GM23248 (cell line): ENCODE data around the gene PARD6B. TPM values are rescaled to one million over a fixed set of nuclear protein-coding genes. Genes with fewer than 3 reads are reported as not detected.

Experiments used
- DNase-seq: peaks from one replicate; pipeline ENCODE4 v3.0.0-alpha.2; 2015
- H2AFZ ChIP-seq: fragments of 200-600 bp; sonication (generic); 2 replicates; pipeline ENCODE4 v1.6.1; 2016; ENCODE audit warnings: antibody characterized with exemption
- H3F3A ChIP-seq: fragments of 200-600 bp; sonication (generic); 2 replicates; pipeline ENCODE4 v1.6.1; 2016; ENCODE audit warnings: mild to moderate bottlenecking, antibody characterized with exemption, mixed run types; ENCODE audit not compliant: insufficient read depth
- H3K27ac ChIP-seq: fragments of 200-600 bp; sonication (generic); 2 replicates; pipeline ENCODE4 v1.5.1; 2016; ENCODE audit warnings: mild to moderate bottlenecking
- H3K27me3 ChIP-seq: fragments of 200-600 bp; sonication (generic); replicated peaks from 2 replicates; pipeline ENCODE4 v1.6.1; 2016; ENCODE audit warnings: mild to moderate bottlenecking; ENCODE audit not compliant: insufficient read depth
- H3K36me3 ChIP-seq: fragments of 200-600 bp; sonication (generic); 2 replicates; pipeline ENCODE4 v1.6.1; 2016; ENCODE audit warnings: low read depth, mild to moderate bottlenecking
- H3K4me1 ChIP-seq: fragments of 200-600 bp; sonication (generic); 2 replicates; pipeline ENCODE4 v1.6.1; 2016; ENCODE audit warnings: mild to moderate bottlenecking; ENCODE audit not compliant: insufficient read depth
- H3K4me2 ChIP-seq: fragments of 200-600 bp; sonication (generic); one replicate; pipeline ENCODE4 v1.6.1; 2016; ENCODE audit warnings: mild to moderate bottlenecking; ENCODE audit not compliant: unreplicated experiment
- H3K4me3 ChIP-seq: fragments of 200-600 bp; sonication (generic); 2 replicates; pipeline ENCODE4 v1.5.1; 2016; ENCODE audit warnings: mild to moderate bottlenecking
- H3K79me2 ChIP-seq: fragments of 200-600 bp; sonication (generic); 2 replicates; pipeline ENCODE4 v1.6.1; 2016; ENCODE audit warnings: mild to moderate bottlenecking; ENCODE audit not compliant: insufficient read depth
- H3K9ac ChIP-seq: fragments of 200-600 bp; sonication (generic); 2 replicates; pipeline ENCODE4 v1.6.1; 2016; ENCODE audit warnings: mild to moderate bottlenecking
- H3K9me2 ChIP-seq: fragments of 200-600 bp; sonication (generic); 2 replicates; pipeline ENCODE4 v1.6.1; 2016; ENCODE audit warnings: mixed run types, mild to moderate bottlenecking, moderate library complexity; ENCODE audit not compliant: insufficient read depth
- H3K9me3 ChIP-seq: fragments of 200-600 bp; sonication (generic); one replicate; pipeline ENCODE4 v1.6.1; 2017; ENCODE audit warnings: low read depth
- H4K20me1 ChIP-seq: fragments of 200-600 bp; sonication (generic); 2 replicates; pipeline ENCODE4 v1.6.0; 2016; ENCODE audit not compliant: insufficient read depth
- EZH2 ChIP-seq: fragments of 200-600 bp; sonication (generic); IDR thresholded peaks from 2 replicates; pipeline ENCODE4 v1.6.1; 2018; ENCODE audit warnings: antibody characterized with exemption, mild to moderate bottlenecking; ENCODE audit not compliant: insufficient read depth, poor library complexity, severe bottlenecking
- EZH2phosphoT487 ChIP-seq: fragments of 200-600 bp; sonication (generic); IDR thresholded peaks from 2 replicates; pipeline ENCODE4 v1.6.1; 2018; ENCODE audit warnings: antibody characterized with exemption, moderate library complexity, mild to moderate bottlenecking, low read depth; ENCODE audit not compliant: insufficient read depth
- WGBS, 2 experiments: methylation state at CpG; one replicate each; pipeline ENCODE4 v1.1.6; 2015 to 2017; ENCODE audit warnings: low lambda C conversion rate in 2 of 2, low coverage in 1 of 2; ENCODE audit errors: missing lambda C conversion rate in 2 of 2; 5-methylcytosine and 5-hydroxymethylcytosine counted together
- in situ Hi-C: fragments of 300-500 bp; cut with MboI; formaldehyde crosslinking; loops from 2 replicates; pipeline ENCODE4 v1.15.0; 2020
- polyA plus RNA-seq: library from polyadenylated mRNA; unstranded; fragments of >200 nt; fragmentation: Nextera tagmentation; extraction: Ambion mirVana; gene quantifications from 2 replicates; pipeline ENCODE4 v1.2.1, GENCODE V29; 2016
- total RNA-seq: library from RNA; depleted of rRNA; stranded (reverse); fragments of >200 nt; shearing (Covaris generic); gene quantifications from 2 replicates; pipeline ENCODE4 v1.2.3, GENCODE V29; 2014

Gene PARD6B
- total and polyA plus RNA-seq, 2 experiments from 2014 or later = 0.16 TPM; not detected in 1

- Histone ChIP-seq H3K9ac (no peak overlapping the region), H3K27me3 (no peaks in the 10 kb centered on the region), H3K4me3 (no peak overlapping the region), H3K36me3 (no peaks in the 10 kb centered on the region), H4K20me1 (no peaks in the 10 kb centered on the region), H2AFZ (no peak overlapping the region), H3F3A (no peaks in the 10 kb centered on the region), H3K27ac (no peak overlapping the region), H3K9me3 (no peaks in the 10 kb centered on the region), H3K4me2 (no peak overlapping the region), H3K79me2 (no peaks in the 10 kb centered on the region), H3K9me2 (no peaks in the 10 kb centered on the region), H3K4me1 (peaks cover 10% of the 10 kb centered on the region)
- DNase-seq = no peak
- TF ChIP-seq EZH2 (no peak), EZH2phosphoT487 (no peak)
- in situ Hi-C loops = no loop called here
- 92 to 98% methylated on average over 3 of the region's 3 CpGs for WGBS, 2 experiments
These were observed 15.7 kb upstream of the PARD6B start for GRCh38 chr20:50715694-50716093.

GRCh38 chr20:50716518-50716917 is 14.9 kb upstream of the PARD6B start:
- 79 to 83% methylated on average over 1 of the region's 1 CpG for WGBS, 2 experiments
- no peak for TF ChIP-seq EZH2phosphoT487
- TF ChIP-seq EZH2 = no peak
- Histone ChIP-seq H3K27ac (no peak overlapping the region), H3F3A (no peaks in the 10 kb centered on the region), H3K9me3 (no peaks in the 10 kb centered on the region), H3K4me3 (no peak overlapping the region), H3K4me2 (no peak overlapping the region), H4K20me1 (no peaks in the 10 kb centered on the region), H3K9me2 (no peaks in the 10 kb centered on the region), H2AFZ (no peak overlapping the region), H3K36me3 (no peaks in the 10 kb centered on the region), H3K79me2 (no peaks in the 10 kb centered on the region), H3K9ac (no peak overlapping the region), H3K27me3 (no peaks in the 10 kb centered on the region), H3K4me1 (peaks cover 6% of the 10 kb centered on the region; the same call in 1 of the 2 replicates)
- no peak for DNase-seq
- in situ Hi-C loops = no loop called here

- Histone ChIP-seq H3K4me2 (no peak overlapping the region), H2AFZ (no peak overlapping the region), H3K4me1 (peaks cover 6% of the 10 kb centered on the region; the same call in 1 of the 2 replicates), H3K36me3 (no peaks in the 10 kb centered on the region), H3K4me3 (no peak overlapping the region), H3K27me3 (no peaks in the 10 kb centered on the region), H3K79me2 (no peaks in the 10 kb centered on the region), H3K9ac (no peak overlapping the region), H3K9me2 (no peaks in the 10 kb centered on the region), H3F3A (no peaks in the 10 kb centered on the region), H3K27ac (no peak overlapping the region), H4K20me1 (no peaks in the 10 kb centered on the region), H3K9me3 (no peaks in the 10 kb centered on the region)
- WGBS, 2 experiments = 69 to 78% methylated on average over 2 of the region's 2 CpGs
- in situ Hi-C loops = no loop called here
- no peak for DNase-seq
- no peak for TF ChIP-seq EZH2
- TF ChIP-seq EZH2phosphoT487 = no peak
These were observed 14.1 kb upstream of the PARD6B start for GRCh38 chr20:50717312-50717711.

GRCh38 chr20:50717974-50718761 is 13.2 kb upstream of the PARD6B start:
- Histone ChIP-seq H2AFZ (no peak overlapping the region), H3K9ac (no peak overlapping the region), H3K27me3 (no peaks in the 10 kb centered on the region), H3K79me2 (no peaks in the 10 kb centered on the region), H3K4me2 (no peak overlapping the region), H3K36me3 (no peaks in the 10 kb centered on the region), H3K9me3 (no peaks in the 10 kb centered on the region), H3K27ac (no peak overlapping the region), H3F3A (no peaks in the 10 kb centered on the region), H3K9me2 (no peaks in the 10 kb centered on the region), H3K4me3 (no peak overlapping the region), H4K20me1 (no peaks in the 10 kb centered on the region), H3K4me1 (peaks cover 6% of the 10 kb centered on the region; the same call in 1 of the 2 replicates)
- in situ Hi-C loops = no loop called here
- no peak for DNase-seq
- 76 to 84% methylated on average over 13 of the region's 13 CpGs for WGBS, 2 experiments
- no peak for TF ChIP-seq EZH2
- no peak for TF ChIP-seq EZH2phosphoT487
